NCI-H1930 (cell line): Measurements from ENCODE around the gene KRT80.

Source experiments
- DNase-seq, 2 experiments: peaks; one replicate each; lab custom pipeline; 2025; lab: John Stamatoyannopoulos, UW

The KRT80 gene

DNA sequence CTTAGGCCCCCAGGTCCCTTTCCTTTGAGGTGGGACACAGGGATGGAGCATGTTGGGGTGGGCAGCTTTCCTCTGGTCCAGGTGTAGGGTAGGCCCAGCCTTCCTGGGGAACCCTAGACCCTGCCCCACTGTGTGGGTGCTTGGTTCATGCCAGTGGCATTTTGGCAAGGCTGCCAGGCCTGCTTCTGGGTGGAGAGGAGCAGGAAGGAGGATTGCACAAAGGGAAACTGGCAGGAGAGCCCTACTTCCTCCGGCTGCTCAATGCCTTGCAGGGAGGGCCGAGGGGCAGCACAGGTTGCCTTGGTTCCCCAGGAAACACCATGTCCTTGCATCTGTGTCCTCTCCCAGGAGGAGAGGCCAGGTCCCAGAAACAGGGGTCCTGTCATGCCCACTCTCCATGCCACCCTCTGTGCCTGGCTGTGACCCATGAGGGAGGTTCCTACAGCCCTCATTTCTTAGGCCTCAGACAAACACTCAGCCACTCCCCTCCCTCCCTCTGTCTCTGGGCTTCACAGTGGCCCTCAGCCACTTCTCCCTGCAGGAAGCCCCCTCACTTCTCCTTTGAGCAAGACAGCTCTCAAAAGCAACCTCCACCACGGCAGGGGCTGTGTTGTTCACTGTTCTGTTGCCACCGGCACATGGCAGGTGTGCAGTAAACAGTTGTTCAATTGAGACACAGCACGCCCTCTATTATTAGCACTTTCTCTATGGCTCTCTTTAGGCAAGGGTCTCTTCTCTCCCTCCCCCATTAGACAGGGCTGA lies 6.8 kb upstream of the KRT80 start:
- DNase-seq = no peak

DNA sequence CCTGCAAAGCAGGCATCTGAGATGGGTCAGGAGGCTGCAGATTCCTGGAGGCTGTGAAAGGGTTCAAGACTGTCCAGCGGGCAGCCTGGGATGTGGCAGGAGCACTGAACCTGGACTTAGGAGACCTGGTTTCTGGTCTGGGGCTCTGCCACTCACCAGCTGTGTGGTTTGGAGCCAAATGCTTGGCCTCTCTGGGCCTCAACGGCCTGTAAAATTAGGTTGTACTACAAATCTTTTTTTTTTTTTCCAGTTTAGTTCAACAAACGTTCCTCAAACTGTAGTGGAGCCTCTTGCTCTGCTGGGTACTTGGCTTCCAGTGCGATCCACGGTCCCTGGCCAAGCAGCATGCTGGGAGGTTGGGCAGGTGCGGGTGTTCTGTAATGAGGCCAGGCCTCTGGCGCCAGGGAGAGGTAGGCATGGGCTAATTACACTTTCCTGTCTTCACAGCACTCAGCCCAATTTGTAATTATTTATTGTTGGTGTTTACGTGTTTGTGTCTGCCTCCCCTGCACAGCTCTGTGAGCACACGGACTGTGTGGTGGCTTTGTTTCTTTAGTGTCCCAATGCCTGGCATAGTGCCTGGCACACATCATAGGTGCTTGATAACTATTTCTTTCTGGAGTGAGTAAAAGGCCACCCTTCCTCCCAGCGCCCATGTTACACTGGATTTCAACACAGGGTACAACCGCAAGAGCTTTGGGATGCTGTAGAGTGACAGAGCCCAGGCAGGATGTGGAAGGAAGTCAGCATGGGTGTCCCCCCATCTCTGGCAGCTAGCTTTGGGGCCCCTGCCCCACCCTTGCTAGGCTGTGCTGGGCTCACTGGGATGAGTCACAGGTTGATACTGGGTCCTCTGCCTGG lies 5.8 kb upstream of the KRT80 start:
- DNase-seq = no peak

DNA sequence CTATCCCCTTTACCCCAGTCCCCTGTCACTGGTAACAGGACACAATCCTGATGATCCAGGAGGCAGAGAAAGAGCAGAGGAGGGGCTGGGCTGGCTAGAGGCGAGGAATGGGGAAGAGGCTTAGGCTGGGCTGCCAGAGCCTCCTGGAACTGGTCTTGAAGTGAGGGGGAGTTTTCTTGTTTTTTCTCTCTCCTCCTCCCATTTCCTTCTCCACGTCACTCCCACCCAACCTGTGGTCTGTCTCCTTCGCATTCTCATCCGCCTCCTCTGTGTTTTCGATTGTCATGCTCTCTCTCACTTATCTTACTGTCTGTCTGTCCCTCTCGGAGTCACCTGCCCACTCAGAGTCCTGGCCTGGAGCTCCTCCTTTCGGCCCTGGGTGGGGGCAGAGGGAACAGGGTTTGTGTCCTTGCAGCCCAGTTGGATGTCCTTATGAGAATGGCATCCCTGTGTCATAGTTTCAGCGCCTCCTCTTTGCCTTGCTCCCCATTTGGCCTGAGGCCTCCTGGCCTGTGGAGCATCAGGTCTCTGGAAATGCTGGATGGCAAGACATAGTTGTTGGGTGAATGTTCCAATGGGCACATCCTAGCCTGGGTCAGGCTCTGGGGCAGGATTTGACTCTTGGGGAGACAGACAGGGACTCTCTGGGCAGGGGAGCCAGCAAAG lies 3.4 kb upstream of the KRT80 start:
- no peak for DNase-seq

DNA sequence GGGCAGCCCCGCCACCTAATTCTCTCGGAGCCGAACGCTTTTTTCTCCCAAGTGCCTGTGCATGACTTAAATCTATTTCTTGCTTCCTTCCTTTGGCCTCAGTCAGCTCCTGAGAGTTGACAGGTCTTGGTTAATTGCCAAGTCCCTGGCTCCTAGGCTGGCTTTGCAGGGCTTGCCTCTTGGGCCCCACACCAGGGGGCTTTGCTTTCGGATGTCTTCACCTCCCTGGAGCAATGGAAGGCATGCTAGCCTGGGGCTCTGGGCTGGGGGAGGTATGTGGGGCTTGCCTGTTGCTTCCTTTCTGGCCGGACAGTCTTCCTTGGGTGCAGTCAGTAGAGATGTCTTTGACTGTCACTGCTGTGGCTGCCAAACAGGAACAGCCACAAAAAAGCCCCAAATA lies 2.2 kb upstream of the KRT80 start:
- DNase-seq = no peak

DNA sequence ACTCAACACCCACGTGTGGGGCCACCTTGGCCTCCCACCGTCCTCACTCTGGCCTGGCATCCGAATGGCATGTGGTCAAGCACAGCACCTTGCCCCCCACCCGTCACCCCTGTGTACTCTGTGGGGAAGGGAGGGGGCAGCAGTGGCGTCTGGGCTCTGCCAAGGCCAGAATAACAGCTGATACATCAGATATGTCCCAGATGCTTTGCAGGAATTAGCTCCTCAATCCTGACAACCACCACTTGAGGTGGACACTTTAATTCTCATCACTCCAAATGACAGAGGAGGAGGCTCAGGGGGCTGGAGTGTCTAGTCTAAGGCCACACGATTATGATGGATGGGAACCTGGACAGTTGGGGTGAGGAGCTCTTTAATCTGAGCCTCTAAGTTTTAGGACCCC lies 1.7 kb upstream of the KRT80 start:
- DNase-seq = no peak

DNA sequence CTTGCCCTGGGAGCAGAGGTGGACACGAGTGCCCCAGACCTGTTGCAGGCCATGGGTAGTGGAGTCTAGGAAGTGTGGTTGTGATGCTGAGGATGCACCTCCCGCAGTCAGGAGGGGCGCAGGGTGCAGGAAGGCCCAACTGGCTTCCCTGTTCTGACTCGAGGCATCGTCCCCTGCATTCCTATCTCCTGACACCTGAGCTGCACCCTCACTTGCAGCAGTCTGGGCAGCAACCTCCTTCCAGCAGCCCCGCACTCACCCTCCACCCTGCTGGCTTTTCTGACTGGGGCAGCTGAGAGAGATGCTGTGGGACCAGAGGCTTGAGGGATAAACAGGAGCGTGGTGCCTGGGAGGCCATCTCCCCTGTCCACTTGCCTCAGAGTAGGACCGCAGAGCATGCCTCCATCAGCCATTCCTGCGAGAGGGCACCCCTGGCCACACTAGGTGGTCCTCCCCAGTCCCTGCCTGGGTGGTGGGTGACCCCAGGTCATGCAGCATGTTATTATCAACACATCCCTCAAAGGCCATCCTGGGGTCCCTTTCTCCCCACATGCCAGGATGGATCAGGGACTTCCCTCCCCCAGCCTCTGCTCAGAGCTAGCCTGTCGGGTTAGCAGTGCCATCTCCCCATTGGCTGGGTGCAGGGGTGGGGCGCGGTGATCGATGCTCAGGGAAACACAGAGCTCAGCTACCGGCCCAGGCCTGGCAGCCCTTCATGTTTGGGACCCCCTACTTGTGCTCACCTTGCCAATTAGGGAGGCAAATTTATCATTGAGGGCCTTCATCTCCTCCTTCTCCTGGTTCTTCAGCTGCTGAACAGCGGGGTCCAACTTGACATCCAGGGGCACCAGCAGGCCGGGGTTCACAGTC lies 719 bp downstream of the KRT80 start:
- no peak for DNase-seq

DNA sequence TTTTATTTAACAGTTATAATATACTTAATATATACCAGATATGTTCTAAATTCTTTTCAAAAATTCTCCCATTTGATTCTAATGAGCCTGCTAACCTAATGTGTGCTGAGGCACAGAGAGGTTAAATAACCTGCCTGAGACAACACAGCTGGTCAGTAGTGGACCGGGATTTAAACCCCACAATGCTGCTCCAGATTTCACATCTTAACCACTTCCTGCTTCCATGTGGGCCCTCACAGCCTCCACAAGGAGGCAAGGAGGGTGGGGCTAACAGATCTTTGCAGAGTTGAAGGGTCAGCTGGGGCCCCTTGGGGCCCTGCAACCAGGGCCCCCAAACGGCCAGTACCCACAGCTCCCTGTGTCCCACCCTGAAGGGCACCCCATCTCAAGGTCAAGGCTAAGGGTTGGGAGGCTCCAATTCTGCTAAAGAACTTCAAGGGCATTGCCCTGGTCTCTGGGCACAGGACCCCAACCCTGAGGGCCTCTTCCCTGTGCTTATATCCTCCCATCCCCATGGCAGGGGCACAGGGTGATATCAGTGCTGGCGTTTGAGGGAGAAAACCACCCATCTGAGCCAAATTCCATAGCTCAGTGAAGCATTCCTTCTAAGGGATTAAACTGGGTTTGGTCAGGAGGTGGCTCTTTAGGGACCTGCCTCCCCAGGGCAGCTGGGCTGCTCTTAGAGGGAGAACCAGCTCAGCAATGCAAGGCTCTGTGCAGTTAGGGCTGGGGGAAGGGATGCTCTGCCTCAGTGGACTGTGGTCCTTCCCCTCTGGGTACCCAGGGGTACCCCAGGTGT lies 2.2 kb downstream of the KRT80 start:
- DNase-seq = no peak

DNA sequence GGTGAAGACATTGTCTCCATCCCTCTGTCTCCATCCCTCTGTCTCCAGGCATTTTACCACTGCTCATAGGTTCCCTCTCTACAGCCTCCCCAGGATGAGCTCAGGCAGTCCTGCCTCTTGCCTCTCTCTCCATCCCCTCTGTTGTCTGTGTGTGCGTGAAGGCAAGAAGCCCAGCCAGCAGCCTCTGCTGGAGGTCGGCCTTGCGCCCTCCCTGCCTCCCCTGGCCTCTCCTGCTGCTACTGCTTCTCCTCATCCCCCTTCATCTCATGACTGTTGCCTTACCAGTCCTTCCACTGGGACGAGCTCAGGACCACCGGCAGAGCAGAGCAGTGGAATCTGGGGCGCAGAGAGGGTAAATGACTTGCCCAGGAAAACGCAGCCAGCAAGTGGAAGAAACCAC lies 3.2 kb downstream of the KRT80 start:
- DNase-seq = no peak

DNA sequence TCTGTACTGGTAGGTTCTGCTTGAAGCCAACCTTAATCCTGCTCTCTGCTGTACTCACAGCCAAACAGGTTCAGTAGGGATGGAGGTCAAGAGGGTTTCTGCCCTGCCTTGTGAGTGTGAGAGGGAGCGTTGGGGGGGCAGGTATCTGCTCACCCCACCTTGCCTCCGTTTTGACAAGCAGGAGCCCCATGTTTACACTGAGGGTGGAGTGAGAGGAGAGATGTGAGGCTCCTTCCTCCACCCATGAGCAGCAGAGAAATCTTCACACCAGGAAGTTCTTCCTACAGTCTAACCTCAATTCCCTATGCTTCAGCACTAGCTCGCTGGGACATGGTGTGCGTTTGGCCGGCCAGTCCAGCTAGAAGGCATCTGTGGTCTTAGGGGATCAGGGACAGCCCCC lies 4.2 kb downstream of the KRT80 start:
- DNase-seq = no peak

DNA sequence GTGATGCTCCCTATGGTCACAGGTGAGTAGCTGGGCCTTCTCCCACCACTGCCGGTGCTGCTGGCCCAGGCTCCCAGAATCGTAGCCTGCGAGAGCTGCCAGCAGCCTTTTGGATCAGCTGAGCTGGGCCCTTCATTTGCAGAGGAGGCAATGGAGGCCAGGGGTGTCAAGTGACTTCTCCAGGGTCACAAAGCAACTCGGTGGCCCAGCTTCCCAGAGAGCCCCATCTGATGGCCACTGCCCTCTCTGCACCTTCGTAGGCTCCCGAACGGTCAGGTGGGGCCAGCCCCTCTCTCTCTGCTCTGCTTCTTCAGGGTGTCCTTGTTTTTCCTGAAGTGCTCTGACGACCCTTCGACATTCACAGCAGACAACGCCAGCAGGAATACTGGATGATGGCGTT lies 4.6 kb downstream of the KRT80 start:
- DNase-seq = no peak

DNA sequence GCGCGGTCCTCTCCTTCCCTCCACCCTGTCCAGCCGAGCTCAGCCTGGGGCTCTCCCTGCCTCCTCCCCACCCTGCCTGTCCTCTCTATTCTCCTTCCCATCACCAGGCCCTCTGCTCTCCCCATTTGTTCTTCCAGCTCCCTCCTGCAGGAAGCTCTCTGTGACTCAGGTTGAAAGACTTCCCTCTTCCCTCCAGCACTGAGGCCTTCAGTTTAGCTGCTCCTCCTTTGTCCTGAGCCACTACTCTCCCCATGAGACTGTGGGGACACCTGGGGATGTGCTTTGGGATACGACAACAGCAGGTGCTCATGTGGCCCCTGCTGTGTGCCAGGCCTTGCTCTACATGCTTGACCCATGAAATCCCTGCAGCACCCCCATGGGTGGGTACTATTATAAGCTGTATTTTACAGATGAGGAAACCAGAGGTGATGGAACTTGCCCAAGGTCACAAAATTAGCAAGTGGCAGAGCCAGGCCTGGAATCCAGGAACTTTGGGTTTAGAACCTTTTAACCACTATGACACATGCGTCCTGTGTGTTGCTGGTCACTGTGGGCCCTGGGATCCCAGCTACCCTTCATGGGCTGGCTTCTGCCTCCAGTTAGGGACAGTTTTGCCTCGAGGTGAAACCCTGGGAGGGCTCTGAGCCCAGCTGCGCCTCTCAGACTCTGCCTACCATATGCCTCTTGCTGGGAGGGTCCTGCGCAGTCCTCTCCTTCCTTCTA lies 5.5 kb downstream of the KRT80 start:
- DNase-seq = no peak

DNA sequence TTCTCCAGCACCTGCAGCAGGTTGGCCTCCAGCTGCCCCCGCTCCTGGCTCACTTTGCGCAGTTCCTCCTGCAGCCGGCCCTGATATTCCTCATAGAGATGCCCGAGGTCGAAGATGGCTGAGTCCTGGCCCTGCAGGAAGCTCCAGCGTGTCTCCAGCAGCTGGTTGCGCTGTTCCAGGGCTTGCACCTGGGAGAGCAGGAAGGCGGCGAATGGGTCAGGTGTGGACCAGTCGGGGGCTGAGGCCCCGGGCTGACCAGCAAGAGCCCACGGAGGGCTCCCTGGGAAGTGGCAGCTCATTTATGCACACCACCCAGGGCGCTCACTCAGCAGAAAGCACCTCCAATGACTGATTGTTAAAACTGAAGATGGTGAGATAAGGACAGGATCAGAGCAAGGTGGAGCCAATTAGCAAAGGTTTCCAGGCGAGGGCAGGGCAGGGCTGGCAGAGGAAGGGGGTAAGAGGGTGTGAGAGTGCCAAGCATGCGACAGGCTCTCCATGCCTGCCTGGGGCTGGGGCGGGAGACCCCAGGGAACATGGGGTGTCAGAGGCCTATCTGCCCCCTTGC lies 6.3 kb downstream of the KRT80 start:
- DNase-seq = no peak

DNA sequence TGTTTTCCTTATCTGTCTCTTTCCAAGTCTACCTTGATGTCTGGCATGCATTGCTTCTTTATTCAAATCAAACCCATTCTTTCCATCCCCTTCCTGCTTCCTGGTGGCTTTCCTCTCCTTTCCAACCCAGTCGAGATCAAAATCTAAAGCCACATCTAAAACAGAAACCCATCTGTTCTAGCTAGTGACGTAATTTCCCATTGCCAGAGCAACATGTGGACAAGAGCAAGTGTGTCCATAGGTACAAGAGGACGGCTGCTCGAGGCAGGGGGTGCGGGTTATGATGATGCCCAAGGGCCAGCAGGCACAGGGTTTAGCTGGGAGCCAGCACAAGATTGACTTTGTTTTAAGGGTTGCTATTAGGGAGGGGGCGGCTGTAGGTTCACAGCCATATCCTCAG lies 7.0 kb downstream of the KRT80 start:
- no peak for DNase-seq

DNA sequence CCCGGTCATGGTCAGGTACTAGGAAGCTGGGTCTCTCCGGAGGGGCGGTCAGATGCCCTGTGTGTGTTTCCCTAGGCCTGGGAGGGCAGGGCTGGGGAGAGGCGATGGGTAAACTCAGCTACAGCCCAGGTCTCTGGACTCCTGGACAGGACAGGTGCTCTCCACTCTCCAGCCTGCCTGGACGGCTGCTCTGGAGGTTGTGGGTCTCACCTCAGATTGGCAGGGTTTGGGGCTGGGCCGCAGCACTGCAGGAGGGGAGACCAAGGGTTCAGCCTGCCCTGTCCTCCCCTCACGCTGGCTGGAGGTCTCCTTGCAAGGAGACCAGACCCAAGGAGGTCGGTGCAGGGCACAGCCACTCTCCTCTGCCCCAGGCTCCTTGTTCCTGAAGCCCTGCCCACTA lies 7.8 kb downstream of the KRT80 start:
- no peak for DNase-seq

DNA sequence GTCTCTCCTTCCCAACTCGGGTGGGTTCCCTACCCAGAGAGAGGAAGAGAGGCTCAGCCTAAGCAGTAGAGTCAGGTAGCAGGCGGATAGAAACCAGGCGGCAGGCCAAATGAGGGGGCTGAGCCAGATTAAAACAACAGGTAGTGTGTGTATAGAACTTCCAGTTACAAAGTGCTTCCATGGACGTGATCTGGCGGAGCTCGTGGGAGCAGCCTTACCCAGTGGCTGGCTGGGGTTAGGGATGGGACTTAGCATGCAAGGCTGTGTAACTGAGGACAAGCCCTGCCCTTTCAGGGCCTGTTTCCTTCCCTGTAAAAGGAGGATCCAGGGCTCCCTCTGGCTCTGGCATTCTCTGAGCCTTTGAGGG lies 8.3 kb downstream of the KRT80 start:
- no peak for DNase-seq

DNA sequence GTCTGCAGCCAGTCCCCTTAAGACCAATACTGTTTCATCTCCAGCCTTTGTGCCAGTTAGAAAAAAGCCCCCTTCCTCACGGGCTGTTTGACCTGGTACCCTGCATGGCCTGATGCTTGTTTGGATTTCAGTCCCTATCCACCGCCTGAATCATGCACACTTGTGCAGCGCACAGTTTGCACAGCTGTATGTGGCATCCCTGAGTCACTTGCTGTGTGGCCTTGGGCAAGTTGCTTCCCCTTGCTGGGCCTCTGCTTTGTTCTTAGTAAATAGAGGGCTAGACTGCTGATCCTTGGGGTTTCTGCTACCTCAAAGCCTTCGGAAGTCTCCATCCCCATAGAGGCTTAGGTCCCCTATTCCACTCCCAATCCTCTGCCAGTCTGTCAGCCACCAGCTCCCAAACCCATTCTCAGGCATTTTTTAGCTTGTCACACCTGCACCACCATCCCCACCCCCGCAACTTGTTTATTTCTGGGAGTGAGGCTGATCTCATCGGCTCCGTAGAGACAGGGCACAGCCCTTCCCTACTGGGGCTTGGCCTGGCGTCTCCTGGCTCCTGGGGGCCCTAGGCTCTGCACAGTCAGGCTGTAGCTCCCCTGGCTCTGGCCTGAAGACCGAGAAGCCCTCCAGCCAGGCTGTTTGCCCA lies 8.8 kb downstream of the KRT80 start:
- DNase-seq = no peak

DNA sequence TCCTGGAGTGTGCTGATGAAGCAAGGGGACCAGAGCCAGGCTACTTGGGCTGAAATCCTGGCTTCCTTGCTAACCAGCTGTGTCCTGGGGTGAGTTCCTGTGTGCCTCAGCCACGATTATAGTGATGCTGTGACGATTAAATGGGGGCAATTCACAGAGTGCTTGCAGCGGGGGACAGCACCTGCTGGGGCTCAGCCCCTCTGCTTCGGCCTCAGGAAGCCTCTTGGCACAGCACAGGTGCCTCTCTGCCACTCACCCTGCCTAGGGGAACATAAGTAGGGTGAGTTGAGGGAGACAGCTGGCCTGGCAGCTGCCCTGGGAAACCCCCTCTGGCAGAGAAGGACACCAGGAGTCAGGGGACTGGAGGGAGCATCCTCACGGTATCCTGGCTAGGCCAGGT lies 9.4 kb downstream of the KRT80 start:
- DNase-seq = no peak

DNA sequence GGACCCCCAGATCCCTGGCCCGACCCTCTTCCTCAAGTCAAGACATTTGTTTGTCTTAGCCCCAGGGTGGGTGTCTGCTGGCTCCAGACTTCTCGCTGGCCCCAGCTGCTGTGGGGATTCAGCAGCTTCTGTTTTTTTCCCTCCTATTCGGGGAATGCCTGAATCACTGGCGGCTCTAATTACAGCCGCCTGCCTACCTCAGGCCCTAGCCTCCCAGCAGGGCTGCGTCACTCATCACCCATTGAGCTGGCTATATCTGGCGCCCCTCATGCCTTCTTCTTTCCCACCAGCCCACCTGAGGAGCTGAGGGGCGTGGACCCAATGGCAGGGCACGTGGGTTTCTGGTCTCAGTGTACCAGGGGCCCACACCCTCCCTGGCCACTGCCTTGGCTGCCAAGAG lies 10.1 kb downstream of the KRT80 start:
- no peak for DNase-seq

DNA sequence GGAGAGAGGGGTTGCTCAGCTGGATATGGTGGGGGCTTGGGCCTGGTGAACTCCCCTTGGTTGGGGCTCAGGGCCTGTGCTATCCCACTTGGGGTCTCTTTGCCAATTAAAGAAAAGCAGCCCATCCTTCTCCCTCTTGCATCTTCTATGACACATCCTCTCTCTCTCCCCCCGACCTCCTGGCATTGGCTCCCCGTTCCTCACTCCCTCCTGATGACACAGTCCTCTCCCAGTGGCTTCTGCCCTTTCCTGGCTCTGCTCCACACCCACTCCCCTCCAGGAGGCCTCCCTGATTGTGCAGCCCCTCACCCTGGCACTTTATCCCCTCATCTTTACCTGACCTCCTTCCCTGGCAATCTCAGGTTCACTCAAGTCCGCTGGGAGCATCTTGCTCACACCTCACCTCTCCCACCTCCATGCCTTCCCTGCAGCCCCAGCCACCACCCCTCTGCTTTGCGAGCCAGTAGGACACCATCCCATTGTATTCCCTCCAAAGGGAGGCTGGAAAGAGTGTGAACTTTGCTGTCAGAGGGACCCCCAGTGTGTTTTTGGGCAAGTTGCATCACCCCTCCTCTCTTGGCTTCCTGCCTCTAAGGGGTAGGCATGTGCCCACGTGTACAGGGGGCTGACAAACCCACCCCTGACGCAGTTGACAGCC lies 10.7 kb downstream of the KRT80 start:
- no peak for DNase-seq
